GM12873 (cell line): Measurements from ENCODE around the gene KRTAP12-3.

Experiments
- TF ChIP-seq, protein P1 (sequence below): IDR thresholded peaks from 2 replicates; pipeline ENCODE4 v1.5.1; 2012; ENCODE audit warnings: low read depth, mild to moderate bottlenecking, moderate library complexity, low read length, control low read depth; ENCODE audit not compliant: insufficient read depth; ENCODE audit errors: missing control alignments

Gene KRTAP12-3

DNA sequence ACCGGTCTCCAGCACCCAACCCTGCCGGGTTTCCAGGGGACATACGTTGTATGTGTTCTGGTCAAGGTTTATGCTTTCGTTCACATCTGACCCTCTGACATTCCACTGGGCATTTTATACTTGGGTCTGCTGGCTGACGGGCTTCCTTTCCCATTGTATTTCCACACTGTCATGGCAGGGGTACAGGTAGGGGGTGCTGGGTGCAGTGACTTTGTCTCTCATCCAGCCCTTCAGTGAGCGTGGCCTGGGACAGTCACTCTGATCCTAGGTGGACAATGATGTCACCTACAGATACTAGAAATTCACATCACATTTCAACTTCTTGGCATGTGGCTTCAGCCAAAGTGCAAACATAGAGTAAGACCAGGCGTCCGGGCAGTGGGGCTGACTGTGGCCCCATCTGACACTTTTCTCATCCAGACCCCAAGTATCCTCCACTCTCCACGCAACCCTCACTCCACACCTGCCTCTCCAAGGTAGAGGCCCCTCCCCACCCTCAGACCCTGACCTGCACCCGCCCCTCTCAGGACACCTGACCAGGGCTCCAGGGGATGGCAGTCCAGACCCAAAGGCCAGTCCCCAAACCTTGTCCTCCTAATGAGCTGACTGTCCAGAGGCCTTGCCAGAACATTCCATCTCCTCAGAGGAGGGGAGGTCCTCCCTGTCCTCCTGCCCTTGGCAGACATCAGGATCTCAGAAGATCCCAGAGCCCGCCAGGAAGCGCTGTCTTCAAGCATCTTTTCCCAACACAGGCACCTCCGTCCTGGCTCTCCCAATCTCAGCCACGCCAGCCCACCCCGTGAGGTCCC is 21.3 kb upstream of the KRTAP12-3 start:
- TF ChIP-seq, protein P1, sequence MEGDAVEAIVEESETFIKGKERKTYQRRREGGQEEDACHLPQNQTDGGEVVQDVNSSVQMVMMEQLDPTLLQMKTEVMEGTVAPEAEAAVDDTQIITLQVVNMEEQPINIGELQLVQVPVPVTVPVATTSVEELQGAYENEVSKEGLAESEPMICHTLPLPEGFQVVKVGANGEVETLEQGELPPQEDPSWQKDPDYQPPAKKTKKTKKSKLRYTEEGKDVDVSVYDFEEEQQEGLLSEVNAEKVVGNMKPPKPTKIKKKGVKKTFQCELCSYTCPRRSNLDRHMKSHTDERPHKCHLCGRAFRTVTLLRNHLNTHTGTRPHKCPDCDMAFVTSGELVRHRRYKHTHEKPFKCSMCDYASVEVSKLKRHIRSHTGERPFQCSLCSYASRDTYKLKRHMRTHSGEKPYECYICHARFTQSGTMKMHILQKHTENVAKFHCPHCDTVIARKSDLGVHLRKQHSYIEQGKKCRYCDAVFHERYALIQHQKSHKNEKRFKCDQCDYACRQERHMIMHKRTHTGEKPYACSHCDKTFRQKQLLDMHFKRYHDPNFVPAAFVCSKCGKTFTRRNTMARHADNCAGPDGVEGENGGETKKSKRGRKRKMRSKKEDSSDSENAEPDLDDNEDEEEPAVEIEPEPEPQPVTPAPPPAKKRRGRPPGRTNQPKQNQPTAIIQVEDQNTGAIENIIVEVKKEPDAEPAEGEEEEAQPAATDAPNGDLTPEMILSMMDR: no peak

GRCh38 chr21:44637018-44637850 is 20.5 kb upstream of the KRTAP12-3 start, which contains the start of gene KRTAP10-10:
Gene KRTAP10-10 (plus strand): TSS chr21:44637356. CDS start chr21:44637418, 62 bp downstream.
- TF ChIP-seq, protein P1: no peak

GRCh38 chr21:44639331-44639655 is 18.4 kb upstream of the KRTAP12-3 start:
- TF ChIP-seq, protein P1: no peak

GRCh38 chr21:44640761-44641160 is 17.0 kb upstream of the KRTAP12-3 start:
- TF ChIP-seq, protein P1: no peak

DNA sequence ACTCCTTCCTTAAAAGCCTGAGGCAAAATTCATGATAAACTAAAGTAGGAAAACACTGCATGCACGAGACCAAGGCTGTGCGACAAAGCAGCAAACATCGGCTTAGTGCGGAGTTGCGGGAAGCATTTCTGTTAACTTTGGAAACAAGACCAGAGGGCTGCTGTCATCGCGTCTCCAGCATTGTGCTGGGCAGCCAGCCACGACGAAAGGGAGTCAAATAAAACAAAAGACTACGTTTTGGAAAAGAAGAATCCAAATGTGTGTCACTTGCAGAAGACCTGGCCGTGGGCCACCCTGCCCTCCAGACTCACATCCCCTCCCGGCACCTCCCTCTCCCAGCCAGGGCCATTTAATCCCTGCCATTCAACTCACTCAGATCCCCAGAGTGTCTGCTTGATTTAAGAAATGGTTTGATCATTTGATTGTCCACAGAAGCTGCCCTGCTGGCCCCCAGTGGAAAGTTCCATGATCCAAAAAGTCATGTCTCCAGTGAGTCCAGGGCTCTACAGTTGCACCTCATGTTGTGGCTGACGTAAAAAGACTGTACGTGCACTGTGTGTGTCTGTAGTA is 13.9 kb upstream of the KRTAP12-3 start:
- TF ChIP-seq, protein P1: no peak

DNA sequence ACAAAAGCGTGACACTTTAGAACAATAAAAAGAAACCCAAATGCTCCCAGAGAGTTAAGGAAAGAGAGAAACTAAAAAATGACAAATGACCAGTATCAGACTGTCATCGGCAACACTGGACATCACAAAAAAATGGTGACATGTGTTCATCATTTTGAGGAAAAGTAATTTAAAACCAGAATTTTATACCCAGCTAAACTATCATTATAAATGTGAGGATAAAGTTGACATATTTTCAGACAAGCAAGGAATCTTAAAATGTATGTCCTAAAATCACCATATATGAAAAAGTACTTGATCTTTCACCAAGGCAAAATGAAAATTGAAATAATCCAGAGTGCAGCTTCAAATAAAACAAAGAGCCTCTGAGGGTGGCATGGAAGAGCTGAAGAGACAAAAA is 12.9 kb upstream of the KRTAP12-3 start:
- TF ChIP-seq, protein P1: no peak
